Lower lobe of right lung (tissue), 2 donors: ENCODE results near the gene SLC39A7. TPM values are rescaled to one million over a fixed set of nuclear protein-coding genes. Genes with fewer than 3 reads are reported as not detected.
A peak's percentile ranks its signal among the peaks of the same experiment; 100 is the strongest.

Experiments
- ATAC-seq, 2 donors: fragments of 200-7000 bp; cut with Tn5 transposase; one replicate each; pipeline ENCODE4 v1.9.1; 2020 to 2022; ENCODE audit warnings: mild to moderate bottlenecking in 2 of 2, moderate library complexity in 2 of 2
- DNase-seq: peaks from one replicate; pipeline ENCODE4 v3.0.0-alpha.2; 2020
- H3K27ac ChIP-seq: fragments of 200-600 bp; one replicate; pipeline ENCODE4 v1.8.0; 2022
- H3K27me3 ChIP-seq: fragments of 200-600 bp; one replicate; pipeline ENCODE4 v1.8.0; 2022; ENCODE audit warnings: low read depth
- H3K36me3 ChIP-seq: fragments of 200-600 bp; one replicate; pipeline ENCODE4 v1.8.0; 2022; ENCODE audit warnings: mild to moderate bottlenecking
- H3K4me1 ChIP-seq: fragments of 200-600 bp; one replicate; pipeline ENCODE4 v1.8.0; 2022
- H3K4me3 ChIP-seq: fragments of 200-600 bp; one replicate; pipeline ENCODE4 v1.8.0; 2022; ENCODE audit warnings: mild to moderate bottlenecking
- H3K9me3 ChIP-seq: fragments of 200-600 bp; one replicate; pipeline ENCODE4 v1.8.0; 2022
- intact Hi-C: fragments of 100-400 bp; cut with DNase I; formaldehyde crosslinking; loops from one replicate; pipeline ENCODE4 v1.11.0; 2022
- total RNA-seq: library from RNA; stranded (reverse); fragmentation: NEBNext Ultra II Directional; extraction: Animal tissue kit (Norgen Biotek cat#: 25700); gene quantifications from one replicate; pipeline ENCODE4 v1.2.1, GENCODE V29; 2021
- TF ChIP-seq, protein P1 (sequence below): fragments of 200-600 bp; IDR thresholded peaks from one replicate; pipeline ENCODE4 v1.8.0; 2022; ENCODE audit warnings: antibody characterized with exemption, mild to moderate bottlenecking
- donor health status: DM: no; HTN: yes; CAD: no; lungs with severe emphysema.

The SLC39A7 gene
- total RNA-seq, 1 donor from 2014 or later = 76.0 TPM

DNA sequence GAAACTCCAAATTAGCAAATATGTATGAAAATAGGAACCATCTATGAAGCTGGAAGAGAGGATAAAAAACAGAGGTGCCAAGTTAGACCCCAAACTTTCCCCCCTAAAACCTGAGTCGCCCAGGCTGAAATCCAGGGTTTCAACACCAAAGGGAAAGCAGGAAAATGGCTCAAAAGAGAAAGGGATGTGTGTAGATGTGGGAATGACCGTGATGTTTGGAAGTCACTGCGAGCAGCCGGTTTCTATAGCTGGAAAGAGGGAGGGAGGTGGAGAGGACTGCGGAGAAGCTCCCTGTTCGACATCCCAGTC, 12.1 kb downstream of the SLC39A7 start:
- intact Hi-C loops = no loop called here
- ATAC-seq = no peak
- Histone ChIP-seq H3K4me1 (peaks cover 23% of the 10 kb centered on the region), H3K36me3 (peaks cover 17% of the 10 kb centered on the region), H3K9me3 (no peaks in the 10 kb centered on the region), H3K27ac (no peak overlapping the region), H3K27me3 (peaks cover 6% of the 10 kb centered on the region), H3K4me3 (peak overlapping the region; percentile 55)
- DNase-seq = no peak
- TF ChIP-seq, protein P1, sequence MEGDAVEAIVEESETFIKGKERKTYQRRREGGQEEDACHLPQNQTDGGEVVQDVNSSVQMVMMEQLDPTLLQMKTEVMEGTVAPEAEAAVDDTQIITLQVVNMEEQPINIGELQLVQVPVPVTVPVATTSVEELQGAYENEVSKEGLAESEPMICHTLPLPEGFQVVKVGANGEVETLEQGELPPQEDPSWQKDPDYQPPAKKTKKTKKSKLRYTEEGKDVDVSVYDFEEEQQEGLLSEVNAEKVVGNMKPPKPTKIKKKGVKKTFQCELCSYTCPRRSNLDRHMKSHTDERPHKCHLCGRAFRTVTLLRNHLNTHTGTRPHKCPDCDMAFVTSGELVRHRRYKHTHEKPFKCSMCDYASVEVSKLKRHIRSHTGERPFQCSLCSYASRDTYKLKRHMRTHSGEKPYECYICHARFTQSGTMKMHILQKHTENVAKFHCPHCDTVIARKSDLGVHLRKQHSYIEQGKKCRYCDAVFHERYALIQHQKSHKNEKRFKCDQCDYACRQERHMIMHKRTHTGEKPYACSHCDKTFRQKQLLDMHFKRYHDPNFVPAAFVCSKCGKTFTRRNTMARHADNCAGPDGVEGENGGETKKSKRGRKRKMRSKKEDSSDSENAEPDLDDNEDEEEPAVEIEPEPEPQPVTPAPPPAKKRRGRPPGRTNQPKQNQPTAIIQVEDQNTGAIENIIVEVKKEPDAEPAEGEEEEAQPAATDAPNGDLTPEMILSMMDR = no peak

DNA sequence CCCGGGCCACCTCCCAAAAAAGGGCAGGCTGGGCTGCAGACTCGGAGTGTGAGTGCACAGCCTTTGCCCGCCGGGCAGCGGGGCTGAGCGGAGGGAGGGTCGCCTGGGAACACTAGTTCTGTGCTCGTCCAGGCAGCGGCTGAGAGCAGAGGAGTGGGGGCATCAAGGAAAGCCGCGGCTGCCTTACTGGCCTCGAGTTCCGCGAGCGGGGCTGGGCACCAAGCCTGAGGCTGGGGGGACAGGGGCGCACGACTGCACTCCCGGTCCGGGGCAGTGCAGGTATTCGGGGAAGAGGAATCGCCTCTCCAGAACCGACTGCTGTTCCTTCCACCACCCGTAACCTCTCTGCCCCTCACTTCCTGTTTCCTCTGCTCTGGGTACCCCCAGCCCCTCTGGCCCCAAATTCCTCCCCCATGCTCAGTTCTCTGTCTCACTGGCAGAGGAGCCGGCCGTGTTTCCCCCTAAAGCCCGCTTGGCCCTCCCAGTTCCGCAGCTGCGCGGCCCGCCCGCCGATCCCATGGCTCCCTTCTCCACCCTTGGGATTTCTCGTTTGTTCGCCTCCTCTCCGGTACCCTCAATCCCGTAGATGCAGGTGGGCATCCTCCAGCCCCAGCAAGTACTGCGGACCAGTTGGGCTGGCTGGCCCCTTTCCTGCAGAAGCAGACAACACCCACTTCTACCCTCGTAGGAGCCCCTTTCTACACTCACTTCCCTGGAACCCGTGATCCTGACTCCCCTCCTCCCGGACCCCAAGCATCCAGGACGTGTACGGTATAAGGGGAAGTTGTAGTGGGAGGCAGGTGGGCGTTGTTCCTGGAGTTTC, 12.7 kb downstream of the SLC39A7 start:
- DNase-seq = no peak
- no peaks in the 10 kb centered on the region for H3K9me3 ChIP-seq
- H3K4me3 ChIP-seq = peak overlapping the region; percentile 55
- H3K36me3 ChIP-seq = peaks cover 17% of the 10 kb centered on the region
- TF ChIP-seq, protein P1 = no peak
- peaks cover 6% of the 10 kb centered on the region for H3K27me3 ChIP-seq
- intact Hi-C loops = no loop called here
- ATAC-seq = peak; percentile 17 to 34
- no peak overlapping the region for H3K27ac ChIP-seq
- peaks cover 23% of the 10 kb centered on the region for H3K4me1 ChIP-seq

GRCh38 chr6:33213989-33214335, 13.3 kb downstream of the SLC39A7 start:
- Histone ChIP-seq H3K9me3 (no peaks in the 10 kb centered on the region), H3K27ac (no peak overlapping the region), H3K4me1 (peaks cover 20% of the 10 kb centered on the region), H3K4me3 (peak overlapping the region; percentile 55), H3K36me3 (peaks cover 17% of the 10 kb centered on the region), H3K27me3 (peaks cover 6% of the 10 kb centered on the region)
- intact Hi-C loops = no loop called here
- TF ChIP-seq, protein P1 = no peak
- no peak for DNase-seq
- ATAC-seq = peak in 1 of 2 donors; percentile 5

DNA sequence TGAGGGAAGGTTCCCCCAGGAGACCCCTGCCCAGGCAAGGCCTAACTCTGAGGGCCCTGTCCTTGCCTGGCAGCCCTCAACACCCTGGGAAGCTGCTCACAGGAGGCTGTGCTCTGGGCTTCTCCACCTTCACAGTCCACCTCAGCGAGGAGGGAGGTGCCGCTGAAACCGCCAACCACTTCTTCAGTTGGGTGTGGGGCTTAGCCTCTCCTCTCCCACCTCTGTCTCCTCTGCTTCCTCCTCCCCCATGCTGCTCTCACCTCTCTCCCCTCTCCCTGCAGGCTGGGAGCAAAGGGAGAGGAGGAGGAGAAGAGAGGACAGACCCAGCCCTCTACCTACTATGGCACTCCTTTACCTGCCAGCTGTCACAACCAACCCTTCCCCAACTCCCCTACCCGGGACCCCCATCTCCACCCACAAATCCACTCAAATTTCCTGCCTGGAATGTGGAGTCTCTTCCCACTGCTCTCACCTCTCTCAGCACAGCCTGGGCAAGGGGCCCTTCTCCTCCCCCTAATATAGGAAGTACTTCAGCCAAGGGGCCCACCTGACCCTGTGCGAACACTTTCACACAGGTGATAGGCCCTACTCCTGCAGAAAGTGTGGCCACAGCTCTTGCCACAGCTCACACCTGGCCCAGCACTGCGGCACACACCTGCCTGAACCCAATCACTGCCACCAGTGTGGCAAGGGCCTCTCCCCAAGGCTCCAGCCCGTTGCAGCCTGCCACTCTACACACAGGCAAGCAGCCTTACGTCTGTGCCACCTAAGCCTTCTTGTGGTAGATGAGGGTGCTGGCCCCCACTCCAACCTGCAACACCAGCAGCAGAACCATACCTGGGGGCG, 14.8 kb downstream of the SLC39A7 start:
- intact Hi-C loops = no loop called here
- H3K27me3 ChIP-seq = peaks cover 6% of the 10 kb centered on the region
- ATAC-seq (no peak), DNase-seq (no peak)
- peaks cover 5% of the 10 kb centered on the region for H3K36me3 ChIP-seq
- H3K9me3 ChIP-seq = no peaks in the 10 kb centered on the region
- H3K27ac ChIP-seq = no peak overlapping the region
- peaks cover 15% of the 10 kb centered on the region for H3K4me1 ChIP-seq
- TF ChIP-seq, protein P1 = no peak
- no peak overlapping the region for H3K4me3 ChIP-seq

- Histone ChIP-seq H3K4me1 (peaks cover 15% of the 10 kb centered on the region), H3K27me3 (peaks cover 8% of the 10 kb centered on the region), H3K4me3 (no peak overlapping the region), H3K27ac (no peak overlapping the region), H3K9me3 (no peaks in the 10 kb centered on the region), H3K36me3 (no peaks in the 10 kb centered on the region)
- DNase-seq = no peak
- intact Hi-C loops = no loop called here
- no peak for ATAC-seq
- TF ChIP-seq, protein P1 = no peak
Measured at GRCh38 chr6:33216117-33216649, 15.5 kb downstream of the SLC39A7 start.
